B cell (primary cell): ENCODE data around the gene GNS.

Experiments
- EZH2 ChIP-seq: IDR thresholded peaks from 2 replicates; pipeline ENCODE4 v1.6.1; 2012; ENCODE audit warnings: borderline replicate concordance, low read depth, mild to moderate bottlenecking, moderate library complexity, low read length; ENCODE audit not compliant: insufficient read depth, poor library complexity, severe bottlenecking
- TF ChIP-seq, protein P1 (sequence below): fragments of 200-600 bp; IDR thresholded peaks from one replicate; pipeline ENCODE4 v1.8.0; 2022; ENCODE audit warnings: antibody characterized with exemption, mild to moderate bottlenecking

DNA sequence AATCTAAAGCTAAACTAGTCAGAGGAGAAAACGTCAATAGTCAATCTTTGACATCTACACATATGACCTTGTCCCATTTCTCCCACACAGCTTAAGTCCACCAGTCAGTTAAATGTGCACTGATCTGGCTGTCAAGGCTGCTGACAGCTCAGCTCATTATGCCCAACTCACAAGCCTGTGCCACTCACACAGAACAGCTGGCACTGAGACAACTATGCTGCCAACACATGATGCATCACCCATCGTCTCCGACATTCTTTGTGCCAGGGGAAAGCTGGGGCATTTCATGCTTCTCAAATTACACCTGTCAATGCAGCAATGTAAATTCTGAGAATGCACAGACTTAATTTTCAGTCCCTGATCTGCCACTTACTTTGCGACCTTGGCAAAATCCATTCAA lies 25.3 kb downstream of the GNS start:
- TF ChIP-seq, protein P1, sequence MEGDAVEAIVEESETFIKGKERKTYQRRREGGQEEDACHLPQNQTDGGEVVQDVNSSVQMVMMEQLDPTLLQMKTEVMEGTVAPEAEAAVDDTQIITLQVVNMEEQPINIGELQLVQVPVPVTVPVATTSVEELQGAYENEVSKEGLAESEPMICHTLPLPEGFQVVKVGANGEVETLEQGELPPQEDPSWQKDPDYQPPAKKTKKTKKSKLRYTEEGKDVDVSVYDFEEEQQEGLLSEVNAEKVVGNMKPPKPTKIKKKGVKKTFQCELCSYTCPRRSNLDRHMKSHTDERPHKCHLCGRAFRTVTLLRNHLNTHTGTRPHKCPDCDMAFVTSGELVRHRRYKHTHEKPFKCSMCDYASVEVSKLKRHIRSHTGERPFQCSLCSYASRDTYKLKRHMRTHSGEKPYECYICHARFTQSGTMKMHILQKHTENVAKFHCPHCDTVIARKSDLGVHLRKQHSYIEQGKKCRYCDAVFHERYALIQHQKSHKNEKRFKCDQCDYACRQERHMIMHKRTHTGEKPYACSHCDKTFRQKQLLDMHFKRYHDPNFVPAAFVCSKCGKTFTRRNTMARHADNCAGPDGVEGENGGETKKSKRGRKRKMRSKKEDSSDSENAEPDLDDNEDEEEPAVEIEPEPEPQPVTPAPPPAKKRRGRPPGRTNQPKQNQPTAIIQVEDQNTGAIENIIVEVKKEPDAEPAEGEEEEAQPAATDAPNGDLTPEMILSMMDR, result no peak
- no peak for TF ChIP-seq EZH2
